ENCODE results near the gene TNFRSF9.

GRCh38 chr1:7929637-7930036 is 11.0 kb downstream of the TNFRSF9 start:
- no peak for TF ChIP-seq CTCF (conservative IDR thresholded peaks at IDR 0.05; ENCODE audit: low read depth in 2 of 2)
- no peak for TF ChIP-seq POLR2AphosphoS5 (IDR thresholded peaks at IDR 0.05; ENCODE audit: low read depth)
- TF ChIP-seq EZH2 (IDR thresholded peaks at IDR 0.05; ENCODE audit: low read depth, unreplicated experiment), result no peak
- TF ChIP-seq REST (IDR thresholded peaks at IDR 0.05; ENCODE audit: unreplicated experiment), result no peak
- no peak for TF ChIP-seq EZH2phosphoT487 (IDR thresholded peaks at IDR 0.05; ENCODE audit: unreplicated experiment)
- no peak for TF ChIP-seq ZNF114 (CRISPR knock-in tag; IDR thresholded peaks at IDR 0.05)

Measured in GM23338 (cell line).